H1 (cell line): ENCODE data around the gene SLC48A1. TPM values are rescaled to one million over a fixed set of nuclear protein-coding genes. Genes with fewer than 3 reads are reported as not detected.
A peak's percentile ranks its signal among the peaks of the same experiment; 100 is the strongest.

Experiments
- CTCF ChIA-PET: fragments of 300-600 bp; sonication (Branson Sonifier 250); formaldehyde crosslinking; loops from one replicate; lab custom pipeline; 2021; ENCODE audit not compliant: partially characterized antibody; lab: Charles Lee
- POLR2A ChIA-PET: fragments of 300-600 bp; sonication (Branson Sonifier 250); formaldehyde crosslinking; loops from one replicate; lab custom pipeline; 2021; ENCODE audit warnings: inconsistent platforms; ENCODE audit not compliant: partially characterized antibody; lab: Charles Lee
- DNase-seq, 2 experiments: peaks; one replicate each; pipeline versions ENCODE4 v3.0.0 to v3.0.0-alpha.2; 2010 to 2022; ENCODE audit warnings: low spot score in 2 of 2, low read depth in 1 of 2, mixed read lengths in 1 of 2
- FAIRE-seq: peaks from 2 replicates; lab custom pipeline; 2011; peaks lifted over from hg19 to GRCh38; lab: Jason Lieb, UNC
- H2AFZ ChIP-seq: 2 replicates; pipeline ENCODE4 v1.8.1; 2012; ENCODE audit warnings: low read length, inconsistent platforms
- H2AK5ac ChIP-seq: 2 replicates; pipeline ENCODE4 v1.6.1; 2013; ENCODE audit warnings: low read depth, low read length
- H2BK120ac ChIP-seq: replicated peaks from 2 replicates; pipeline ENCODE3; 2013; ENCODE audit warnings: low read depth, low read length, inconsistent platforms
- H2BK12ac ChIP-seq: 2 replicates; pipeline ENCODE4 v1.6.1; 2013; ENCODE audit warnings: low read depth, low read length
- H2BK15ac ChIP-seq: 2 replicates; pipeline ENCODE4 v1.6.1; 2013; ENCODE audit warnings: low read length
- H2BK20ac ChIP-seq: 2 replicates; pipeline ENCODE4 v1.6.1; 2013; ENCODE audit warnings: low read length
- H2BK5ac ChIP-seq: 2 replicates; pipeline ENCODE4 v1.6.1; 2013; ENCODE audit warnings: low read depth, low read length
- H3K14ac ChIP-seq: 2 replicates; pipeline ENCODE4 v1.6.1; 2013; ENCODE audit warnings: inconsistent platforms; ENCODE audit not compliant: insufficient read length
- H3K18ac ChIP-seq: 2 replicates; pipeline ENCODE4 v1.6.1; 2013; ENCODE audit warnings: low read length; ENCODE audit errors: extremely low read depth
- H3K23ac ChIP-seq: 2 replicates; pipeline ENCODE4 v1.6.1; 2013; ENCODE audit warnings: inconsistent platforms; ENCODE audit not compliant: insufficient read length
- H3K23me2 ChIP-seq: 2 replicates; pipeline ENCODE4 v1.6.1; 2013; ENCODE audit warnings: low read depth, low read length
- H3K27ac ChIP-seq: 2 replicates; pipeline ENCODE4 v1.6.1; 2011; ENCODE audit warnings: low read depth, low read length, inconsistent platforms
- H3K27me3 ChIP-seq, 4 experiments: replicated peaks in 1 of 4; 1 replicate in 1 of 4; 2 replicates in 3 of 4; pipeline versions ENCODE4 v1.6.1 to v1.8.1; 2011 to 2013; ENCODE audit warnings: low read length in 3 of 4, mild to moderate bottlenecking in 3 of 4, inconsistent platforms in 2 of 4, mixed read lengths in 2 of 4, moderate library complexity in 1 of 4; ENCODE audit not compliant: control insufficient read depth in 3 of 4, insufficient read depth in 3 of 4; ENCODE audit errors: extremely low read depth in 1 of 4
- H3K36me3 ChIP-seq, 4 experiments: 2 replicates each; pipeline versions ENCODE4 v1.6.1 to v1.8.1; 2011 to 2013; ENCODE audit warnings: mild to moderate bottlenecking in 4 of 4, low read length in 3 of 4, moderate library complexity in 2 of 4, control low read depth in 1 of 4, inconsistent platforms in 1 of 4; ENCODE audit not compliant: insufficient read depth in 4 of 4, control insufficient read depth in 2 of 4
- H3K4ac ChIP-seq: replicated peaks from 2 replicates; pipeline ENCODE3; 2013; ENCODE audit warnings: low read length, low read depth, mixed read lengths, inconsistent platforms; ENCODE audit not compliant: insufficient read length
- H3K4me1 ChIP-seq, 4 experiments: replicated peaks in 1 of 4; 1 replicate in 1 of 4; 2 replicates in 3 of 4; pipeline versions ENCODE4 v1.6.1 to v1.8.1; 2011 to 2013; ENCODE audit warnings: low read length in 3 of 4, inconsistent platforms in 2 of 4, mixed read lengths in 1 of 4; ENCODE audit not compliant: insufficient read depth in 4 of 4, control insufficient read depth in 3 of 4
- H3K4me2 ChIP-seq, 2 experiments: 2 replicates each; pipeline versions ENCODE4 v1.6.1 to v1.8.1; 2011 to 2013; ENCODE audit warnings: low read depth in 2 of 2, low read length in 2 of 2, control low read depth in 1 of 2, inconsistent platforms in 1 of 2, mild to moderate bottlenecking in 1 of 2; ENCODE audit not compliant: insufficient read depth in 1 of 2
- H3K4me3 ChIP-seq, 4 experiments: fragments of 200-600, 300-600 bp in 1 of 4; sonication (generic), shearing (Covaris generic), sonication (Bioruptor Twin) in 1 of 4; 2 replicates each; pipeline versions ENCODE4 v1.5.1 to v1.8.1; 2011 to 2016; ENCODE audit warnings: low read length in 4 of 4, low read depth in 3 of 4, control low read depth in 2 of 4, inconsistent platforms in 2 of 4, mild to moderate bottlenecking in 2 of 4, mixed read lengths in 1 of 4, moderate library complexity in 1 of 4; ENCODE audit not compliant: insufficient read depth in 2 of 4; ENCODE audit errors: extremely low read depth in 1 of 4
- H3K56ac ChIP-seq: replicated peaks from 2 replicates; pipeline ENCODE3; 2013; ENCODE audit warnings: low read depth, mild to moderate bottlenecking, mixed read lengths, low read length, inconsistent platforms; ENCODE audit not compliant: insufficient read length
- H3K79me1 ChIP-seq: 2 replicates; pipeline ENCODE4 v1.6.1; 2013; ENCODE audit warnings: low read depth, low read length, control low read depth
- H3K79me2 ChIP-seq, 2 experiments: 2 replicates each; pipeline versions ENCODE4 v1.6.1 to v1.8.1; 2012 to 2013; ENCODE audit warnings: low read length in 2 of 2, mild to moderate bottlenecking in 2 of 2, inconsistent platforms in 1 of 2; ENCODE audit not compliant: insufficient read depth in 2 of 2, control insufficient read depth in 1 of 2
- H3K9ac ChIP-seq, 4 experiments: replicated peaks in 1 of 4; 1 replicate in 1 of 4; 2 replicates in 3 of 4; pipeline versions ENCODE4 v1.6.1 to v1.8.1; 2011 to 2013; ENCODE audit warnings: low read depth in 3 of 4, low read length in 3 of 4, control low read depth in 2 of 4, mild to moderate bottlenecking in 2 of 4, moderate library complexity in 2 of 4, inconsistent platforms in 1 of 4; ENCODE audit errors: extremely low read depth in 1 of 4
- H3K9me3 ChIP-seq, 2 experiments: 2 replicates each; pipeline versions ENCODE4 v1.6.1 to v1.8.1; 2012 to 2013; ENCODE audit warnings: mild to moderate bottlenecking in 2 of 2, moderate library complexity in 2 of 2, control low read depth in 1 of 2, inconsistent platforms in 1 of 2, low read depth in 1 of 2, low read length in 1 of 2, mixed read lengths in 1 of 2; ENCODE audit not compliant: insufficient read depth in 2 of 2
- H4K20me1 ChIP-seq, 2 experiments: replicated peaks in 1 of 2; 2 replicates each; pipeline versions ENCODE3 to v1.8.1; 2011 to 2013; ENCODE audit warnings: inconsistent platforms in 2 of 2, low read length in 2 of 2, mild to moderate bottlenecking in 1 of 2; ENCODE audit not compliant: insufficient read depth in 2 of 2, control insufficient read depth in 1 of 2
- H4K5ac ChIP-seq: 2 replicates; pipeline ENCODE4 v1.6.1; 2013; ENCODE audit warnings: low read length, low read depth, mixed read lengths, inconsistent platforms; ENCODE audit not compliant: insufficient read length
- H4K8ac ChIP-seq: 2 replicates; pipeline ENCODE4 v1.8.0; 2013; ENCODE audit warnings: mild to moderate bottlenecking, moderate library complexity, low read length, inconsistent platforms; ENCODE audit not compliant: insufficient read depth; ENCODE audit errors: extremely low read depth
- H4K91ac ChIP-seq: replicated peaks from 2 replicates; pipeline ENCODE3; 2013; ENCODE audit warnings: low read length, mixed read lengths, inconsistent platforms; ENCODE audit not compliant: insufficient read length
- BACH1 ChIP-seq: IDR thresholded peaks from 2 replicates; pipeline ENCODE4 v1.6.1; 2012; ENCODE audit warnings: low read length, improper control_type of control experiment
- CHD2 ChIP-seq: IDR thresholded peaks from 2 replicates; pipeline ENCODE4 v1.6.1; 2012; ENCODE audit warnings: low read length, improper control_type of control experiment
- CTBP2 ChIP-seq: IDR thresholded peaks from 2 replicates; pipeline ENCODE4 v1.7.0; 2011; ENCODE audit warnings: borderline replicate concordance, mild to moderate bottlenecking, moderate library complexity, mixed read lengths, low read length; ENCODE audit not compliant: insufficient read depth, insufficient read length
- CTCF ChIP-seq, 3 experiments: IDR thresholded peaks; 1 replicate in 2 of 3; 2 replicates in 1 of 3; pipeline versions ENCODE4 v1.5.1 to v1.6.1; 2011; ENCODE audit warnings: low read length in 3 of 3, mild to moderate bottlenecking in 3 of 3, inconsistent platforms in 2 of 3, low read depth in 1 of 3, moderate library complexity in 1 of 3; ENCODE audit not compliant: insufficient read depth in 1 of 3; ENCODE audit errors: control extremely low read depth in 1 of 3
- EGR1 ChIP-seq: IDR thresholded peaks from 2 replicates; pipeline ENCODE4 v1.6.1; 2011; ENCODE audit warnings: low read depth, low read length, borderline replicate concordance
- SIX5 ChIP-seq: IDR thresholded peaks from 2 replicates; pipeline ENCODE4 v1.6.1; 2011; ENCODE audit warnings: mild to moderate bottlenecking, low read depth, low read length
- SUZ12 ChIP-seq: fragments of 200-600 bp; sonication (generic); IDR thresholded peaks from 2 replicates; pipeline ENCODE4 v1.6.1; 2012; ENCODE audit warnings: mild to moderate bottlenecking, inconsistent platforms, low read length, moderate library complexity, mixed read lengths
- TCF12 ChIP-seq: IDR thresholded peaks from 2 replicates; pipeline ENCODE4 v1.6.1; 2011; ENCODE audit warnings: low read depth, mild to moderate bottlenecking, low read length
- ZNF274 ChIP-seq: IDR thresholded peaks from 2 replicates; pipeline ENCODE4 v1.7.0; 2012; ENCODE audit warnings: low read length, borderline replicate concordance; ENCODE audit errors: extremely low read depth
- WGBS, 2 experiments: shearing (Covaris generic) in 1 of 2; methylation state at CpG; one replicate each; pipeline versions ENCODE4 v1.1.6 to v1.1.7; 2013 to 2015; ENCODE audit warnings: low lambda C conversion rate in 2 of 2, mixed read lengths in 2 of 2, inconsistent platforms in 1 of 2, low coverage in 1 of 2, missing lambda C conversion rate in 1 of 2; ENCODE audit not compliant: insufficient replicate concordance in 2 of 2, insufficient coverage in 1 of 2, insufficient read length in 1 of 2; ENCODE audit errors: extremely low coverage in 1 of 2, missing lambda C conversion rate in 1 of 2; 5-methylcytosine and 5-hydroxymethylcytosine counted together
- polyA plus RNA-seq, 7 experiments: library from polyadenylated mRNA; depleted of rRNA in 3 of 7; stranded (reverse) in 5 of 7; unstranded in 2 of 7; fragments of >200 nt in 5 of 7; fragments of 200-250 nt in 2 of 7; gene quantifications; 1 replicate in 5 of 7; 2 replicates in 1 of 7; 4 replicates in 1 of 7; pipeline versions ENCODE4 v1.2.1 to v1.2.3, GENCODE V29; 2011 to 2013; ENCODE audit warnings: missing spikeins in 2 of 7, mixed read lengths in 2 of 7
- total RNA-seq: library from RNA; stranded (reverse); fragmentation: NEBNext Ultra II Directional; extraction: Animal tissue kit (Norgen Biotek cat#: 25700); gene quantifications from 2 replicates; pipeline ENCODE4 v1.2.1, GENCODE V29; 2021

The SLC48A1 gene
- total and polyA plus RNA-seq, 2 of the 8 experiments (the other 6 are each of a cell fraction or from before 2014, with no cell fraction given) = 9.5 to 14.1 TPM

DNA sequence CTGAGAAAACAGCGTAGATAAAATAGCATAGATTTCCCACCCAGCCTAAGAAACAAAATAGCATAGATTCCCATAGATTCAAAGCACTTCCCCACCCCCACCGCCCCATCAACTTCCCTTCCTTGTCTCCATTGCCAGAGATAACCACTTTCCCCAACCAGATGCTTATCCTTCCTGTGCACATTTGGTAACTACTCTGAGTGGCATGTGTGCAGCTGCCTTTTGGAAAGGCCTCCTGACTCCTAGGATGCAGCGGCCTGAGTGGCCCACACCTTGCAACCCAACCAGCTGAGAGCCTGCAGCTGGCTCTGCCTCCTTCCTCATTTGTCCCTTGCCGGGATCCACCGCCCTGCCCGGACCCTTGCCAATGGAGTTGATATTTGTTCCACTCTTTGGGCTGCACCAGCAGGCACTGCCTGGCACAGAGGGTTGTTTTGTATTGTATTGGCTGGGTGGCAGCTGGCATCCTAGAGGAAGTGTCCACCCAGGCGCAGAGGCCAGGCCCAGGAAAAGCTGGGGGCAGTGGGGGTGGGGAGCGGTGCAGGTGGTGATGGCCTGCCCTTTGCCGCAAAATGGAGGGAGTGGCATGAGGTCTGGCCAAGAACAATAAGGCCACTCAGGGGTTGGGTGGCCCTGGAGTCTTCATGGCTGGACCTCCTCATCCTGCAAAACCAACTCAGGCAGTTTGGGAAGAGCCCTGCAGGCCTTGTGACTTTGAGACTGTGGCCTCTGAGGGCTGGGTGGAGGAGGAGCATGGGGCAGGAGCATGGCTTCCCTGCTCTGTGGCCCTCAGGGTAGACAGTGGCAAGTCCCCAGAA is 4.9 kb downstream of the SLC48A1 start:
- no peak overlapping the region for H3K9ac ChIP-seq
- H3K4ac ChIP-seq = no peak overlapping the region
- peaks cover 4% of the 10 kb centered on the region; the same call in 1 of the 2 replicates for H3K23me2 ChIP-seq
- no peak overlapping the region for H4K5ac ChIP-seq
- H4K8ac ChIP-seq = no peak overlapping the region; the same call in 1 of the 2 replicates
- peak overlapping the region; percentile 60; the same call in 1 of the 2 replicates for H2BK12ac ChIP-seq
- no peak overlapping the region for H2AFZ ChIP-seq
- peaks cover 0 to 18% (median 11%) of the 10 kb centered on the region in 4 experiments; a peak in 4 of 7 replicates for H3K27me3 ChIP-seq
- no peak overlapping the region for H3K14ac ChIP-seq
- 96% methylated on average over 9 of the region's 9 CpGs; no CpG with 5 or more reads in 1 of the 2 experiments for WGBS, 2 experiments
- POLR2A ChIA-PET = interaction anchor here (0.7 to 4.4 kb wide), 8 partner anchors 11 to 72 kb away, joined by 3 to 22 read pairs (median 4); partner anchors contain the start of gene RPAP3
- peaks cover 0 to 18% of the 10 kb centered on the region in 2 experiments for H4K20me1 ChIP-seq
- no peak for DNase-seq
- H3K27ac ChIP-seq = no peak overlapping the region
- H2BK5ac ChIP-seq = 0 out of 2 replicates have a peak overlapping the region, but pooled peaks have one; percentile 24
- H3K4me3 ChIP-seq = no peak overlapping the region
- H4K91ac ChIP-seq = no peak overlapping the region
- CTCF ChIA-PET = interaction anchor here (0.6 to 58.8 kb wide), 13 partner anchors 8 to 127 kb away, joined by 3 to 2442 read pairs (median 6); partner anchors contain the start of genes ENDOU, RAPGEF3, RPAP3 and VDR
- no peak overlapping the region for H2BK20ac ChIP-seq
- no peak for FAIRE-seq
- H2BK15ac ChIP-seq = no peak overlapping the region
- no peak overlapping the region for H2AK5ac ChIP-seq
- H3K18ac ChIP-seq = peak overlapping the region; percentile 83
- H2BK120ac ChIP-seq = no peak overlapping the region
- no peaks in the 10 kb centered on the region for H3K79me1 ChIP-seq
- no peak overlapping the region; a peak in 1 of 4 replicates for H3K4me2 ChIP-seq
- H3K56ac ChIP-seq = no peak overlapping the region
- no peaks in the 10 kb centered on the region for H3K36me3 ChIP-seq
- peaks cover 0 to 23% (median 12%) of the 10 kb centered on the region in 4 experiments; a peak in 5 of 7 replicates for H3K4me1 ChIP-seq
- H3K9me3 ChIP-seq = no peaks in the 10 kb centered on the region
- no peaks in the 10 kb centered on the region for H3K79me2 ChIP-seq
- no peak for TF ChIP-seq CTCF (IDR thresholded peaks at IDR 0.05; ENCODE audit: control extremely low read depth in 1 of 3, insufficient read depth in 1 of 3, low read depth in 1 of 3, low read length in 3 of 3)
- TF ChIP-seq BACH1 = no peak
- no peak for TF ChIP-seq SIX5
- TF ChIP-seq ZNF274 = no peak
- TF ChIP-seq EGR1 = no peak
- TF ChIP-seq CTBP2 = no peak
- no peak for TF ChIP-seq TCF12
- no peak for TF ChIP-seq SUZ12
- no peak for TF ChIP-seq CHD2
- H3K23ac ChIP-seq = no peak overlapping the region
